WTC11 (cell line): ENCODE results near the gene MAPK11. TPM values are rescaled to one million over a fixed set of nuclear protein-coding genes. Genes with fewer than 3 reads are reported as not detected.
A peak's percentile ranks its signal among the peaks of the same experiment; 100 is the strongest.

ENCODE experiments used
- ATAC-seq: fragments of 200-7000 bp; cut with Tn5 transposase; 2 replicates; pipeline ENCODE4 v1.10.0; 2021; ENCODE audit warnings: mild to moderate bottlenecking, moderate library complexity
- CTCF ChIA-PET: fragments of 300-600 bp; sonication (Branson Sonifier 250); formaldehyde crosslinking; loops from one replicate; lab custom pipeline; 2021; ENCODE audit warnings: antibody characterized with exemption; lab: Charles Lee
- POLR2A ChIA-PET: fragments of 350-600 bp; sonication (Branson Sonifier 250); formaldehyde crosslinking; loops from one replicate; lab custom pipeline; 2021; ENCODE audit warnings: antibody characterized with exemption; lab: Charles Lee
- DNase-seq: peaks from one replicate; pipeline ENCODE4 v3.0.0; 2021; ENCODE audit warnings: low spot score
- H3K27ac Mint-ChIP-seq: 2 replicates; pipeline ENCODE4 v1.8.0; 2021; ENCODE audit warnings: mixed read lengths
- H3K27me3 Mint-ChIP-seq: 2 replicates; pipeline ENCODE4 v1.8.0; 2021; ENCODE audit warnings: low read depth, mild to moderate bottlenecking, moderate library complexity, mixed read lengths
- H3K36me3 Mint-ChIP-seq: 2 replicates; pipeline ENCODE4 v1.8.0; 2021; ENCODE audit warnings: mixed read lengths
- H3K4me1 Mint-ChIP-seq: 2 replicates; pipeline ENCODE4 v1.8.0; 2022; ENCODE audit warnings: mixed read lengths
- H3K4me3 Mint-ChIP-seq: 2 replicates; pipeline ENCODE4 v1.8.0; 2021; ENCODE audit warnings: mild to moderate bottlenecking, moderate library complexity, mixed read lengths
- H3K9me3 Mint-ChIP-seq: 2 replicates; pipeline ENCODE4 v1.8.0; 2021; ENCODE audit warnings: mixed read lengths
- GABPB1 ChIP-seq: sonication (generic); formaldehyde crosslinking; IDR thresholded peaks from 2 replicates; pipeline ENCODE4 v1.8.1; 2023; ENCODE audit warnings: mild to moderate bottlenecking, missing genetic modification reagents
- IRF2 ChIP-seq: sonication (generic); formaldehyde crosslinking; IDR thresholded peaks from 2 replicates; pipeline ENCODE4 v1.8.0; 2022; ENCODE audit warnings: low read depth, missing genetic modification reagents, borderline replicate concordance
- NFATC4 ChIP-seq: fragments of 250-450 bp; sonication (Bioruptor Pico); IDR thresholded peaks from 2 replicates; pipeline ENCODE4 v1.9.0; 2021; ENCODE audit warnings: mild to moderate bottlenecking
- NFE2L1 ChIP-seq: sonication (generic); formaldehyde crosslinking; IDR thresholded peaks from 2 replicates; pipeline ENCODE4 v1.8.1; 2023; ENCODE audit warnings: missing genetic modification reagents
- NR3C1 ChIP-seq: sonication (generic); formaldehyde crosslinking; conservative IDR thresholded peaks from 2 replicates; pipeline ENCODE4 v1.8.1; 2023; ENCODE audit warnings: low read depth, mild to moderate bottlenecking, missing genetic modification reagents
- OVOL2 ChIP-seq: fragments of 250-450 bp; sonication (Bioruptor Pico); IDR thresholded peaks from 2 replicates; pipeline ENCODE4 v1.9.0; 2021; ENCODE audit warnings: mild to moderate bottlenecking, borderline replicate concordance
- ZNF121 ChIP-seq: sonication (generic); formaldehyde crosslinking; IDR thresholded peaks from 2 replicates; pipeline ENCODE4 v1.8.0; 2023; ENCODE audit warnings: missing genetic modification reagents
- ZNF317 ChIP-seq: sonication (generic); formaldehyde crosslinking; IDR thresholded peaks from 2 replicates; pipeline ENCODE4 v1.8.1; 2023; ENCODE audit warnings: low read depth, mild to moderate bottlenecking, moderate library complexity, missing genetic modification reagents, borderline replicate concordance
- total RNA-seq: library from RNA; stranded (reverse); gene quantifications from 3 replicates; pipeline ENCODE4 v1.2.3, GENCODE V29; 2021
- TF ChIP-seq, protein P1 (sequence below): fragments of 200-600 bp; IDR thresholded peaks from 2 replicates; pipeline ENCODE4 v1.8.0; 2022; ENCODE audit warnings: antibody characterized with exemption

MAPK11 gene
- total RNA-seq, 1 experiment from 2014 or later, result 2.3 TPM

DNA sequence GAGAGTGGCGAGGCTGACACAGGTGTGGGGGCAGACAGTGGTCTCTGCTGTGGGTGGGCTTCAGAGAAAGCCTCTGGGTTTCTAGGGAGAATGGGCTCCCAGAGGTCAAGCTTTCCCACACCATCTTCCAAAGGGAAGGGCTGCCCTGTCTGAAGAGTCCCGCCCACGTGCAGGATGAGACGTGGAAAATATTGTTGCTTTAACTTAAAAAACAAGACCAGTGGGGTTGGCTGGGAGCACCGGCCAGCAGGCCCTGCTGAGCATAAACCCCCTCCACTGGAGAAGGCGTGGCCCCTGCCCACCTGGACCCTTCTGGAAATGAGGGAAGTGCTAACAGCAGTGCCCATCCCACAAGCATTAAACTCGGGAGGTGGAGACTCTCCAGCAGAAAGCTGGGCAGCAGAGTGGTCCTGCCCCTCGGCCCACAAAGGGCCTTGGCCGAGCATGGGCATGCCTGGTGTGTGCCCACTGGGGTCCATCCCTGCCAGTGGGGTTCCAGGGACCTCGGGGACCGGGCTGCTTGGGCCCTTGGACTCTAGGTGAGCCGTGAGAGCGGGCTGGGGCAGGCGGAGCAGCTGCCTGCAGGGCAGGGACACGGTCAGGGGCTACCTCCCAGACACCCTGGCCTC, 54.0 kb downstream of the MAPK11 start:
- Mint-ChIP-seq H3K9me3 (no peaks in the 10 kb centered on the region), H3K27me3 (no peaks in the 10 kb centered on the region), H3K27ac (no peak overlapping the region), H3K4me1 (peaks cover 5% of the 10 kb centered on the region; the same call in 1 of the 2 replicates), H3K36me3 (peaks cover 53% of the 10 kb centered on the region), H3K4me3 (no peak overlapping the region)
- POLR2A ChIA-PET, result no interaction called here
- CTCF ChIA-PET, result no interaction called here
- TF ChIP-seq IRF2 (CRISPR knock-in tag) (no peak), ZNF121 (no peak), ZNF317 (CRISPR knock-in tag) (0 out of 2 replicates have a peak, but pooled peaks have one; percentile 17)
- no peak for DNase-seq
- no peak for ATAC-seq

DNA sequence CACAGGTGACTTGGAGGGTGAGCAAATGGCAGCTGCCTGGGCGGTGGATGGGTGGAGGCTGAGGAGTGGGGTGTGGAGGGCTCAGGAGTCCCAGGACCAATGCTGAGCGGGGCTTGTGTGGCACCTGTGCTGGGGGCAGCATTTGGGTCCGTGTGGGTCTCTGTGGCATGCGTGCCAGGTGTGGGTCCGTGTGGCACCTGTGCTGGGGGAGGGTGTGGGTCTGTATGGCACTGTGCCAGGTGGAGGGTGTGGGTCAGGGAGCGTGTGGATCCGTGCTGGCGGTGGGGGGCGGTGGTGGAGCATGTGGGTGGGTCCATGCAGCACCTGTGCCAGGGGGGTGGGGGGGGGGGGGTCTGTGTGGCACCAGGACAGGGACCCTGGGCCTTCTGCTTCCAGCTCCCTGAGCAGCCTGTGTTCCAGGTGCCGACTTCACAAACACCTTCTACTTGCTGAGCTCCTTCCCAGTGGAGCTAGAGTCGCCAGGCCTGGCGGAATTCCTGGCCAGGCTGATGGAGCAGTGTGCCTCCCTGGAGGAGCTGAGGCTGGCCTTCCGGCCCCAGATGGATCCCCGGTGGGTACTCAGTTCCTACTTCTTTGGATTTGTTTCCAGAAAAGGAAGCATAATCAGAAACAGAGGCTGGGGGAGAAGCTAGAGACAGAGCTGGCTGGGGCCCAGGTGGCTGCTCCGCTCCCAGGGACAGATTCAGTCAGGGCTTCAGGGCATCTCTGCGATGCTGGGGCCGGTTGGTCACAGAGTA, 54.7 kb downstream of the MAPK11 start:
- Mint-ChIP-seq H3K4me3 (no peak overlapping the region), H3K36me3 (peaks cover 49% of the 10 kb centered on the region), H3K9me3 (no peaks in the 10 kb centered on the region), H3K27me3 (no peaks in the 10 kb centered on the region), H3K4me1 (peaks cover 5% of the 10 kb centered on the region; the same call in 1 of the 2 replicates), H3K27ac (peak overlapping the region; percentile 67; the same call in 1 of the 2 replicates)
- ChIA-PET POLR2A (no interaction called here), CTCF (no interaction called here)
- no peak for DNase-seq
- no peak for ATAC-seq
- TF ChIP-seq GABPB1 (CRISPR knock-in tag), result no peak
- TF ChIP-seq NR3C1 (CRISPR knock-in tag), result no peak
- no peak for TF ChIP-seq NFE2L1 (CRISPR knock-in tag)
- TF ChIP-seq, protein P1, sequence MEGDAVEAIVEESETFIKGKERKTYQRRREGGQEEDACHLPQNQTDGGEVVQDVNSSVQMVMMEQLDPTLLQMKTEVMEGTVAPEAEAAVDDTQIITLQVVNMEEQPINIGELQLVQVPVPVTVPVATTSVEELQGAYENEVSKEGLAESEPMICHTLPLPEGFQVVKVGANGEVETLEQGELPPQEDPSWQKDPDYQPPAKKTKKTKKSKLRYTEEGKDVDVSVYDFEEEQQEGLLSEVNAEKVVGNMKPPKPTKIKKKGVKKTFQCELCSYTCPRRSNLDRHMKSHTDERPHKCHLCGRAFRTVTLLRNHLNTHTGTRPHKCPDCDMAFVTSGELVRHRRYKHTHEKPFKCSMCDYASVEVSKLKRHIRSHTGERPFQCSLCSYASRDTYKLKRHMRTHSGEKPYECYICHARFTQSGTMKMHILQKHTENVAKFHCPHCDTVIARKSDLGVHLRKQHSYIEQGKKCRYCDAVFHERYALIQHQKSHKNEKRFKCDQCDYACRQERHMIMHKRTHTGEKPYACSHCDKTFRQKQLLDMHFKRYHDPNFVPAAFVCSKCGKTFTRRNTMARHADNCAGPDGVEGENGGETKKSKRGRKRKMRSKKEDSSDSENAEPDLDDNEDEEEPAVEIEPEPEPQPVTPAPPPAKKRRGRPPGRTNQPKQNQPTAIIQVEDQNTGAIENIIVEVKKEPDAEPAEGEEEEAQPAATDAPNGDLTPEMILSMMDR, result no peak
- no peak for TF ChIP-seq NFATC4 (CRISPR knock-in tag)
- no peak for TF ChIP-seq OVOL2 (CRISPR knock-in tag)

Other genes starting within 250 kb of the MAPK11 start
- gene TTLL8, start 212.1 kb downstream of the MAPK11 start, total RNA-seq, result 0.30 TPM in 1 of 3 replicates, not detected in the others
- gene MLC1, start 185.0 kb downstream of the MAPK11 start, total RNA-seq, result 0.13 to 0.16 TPM (median 0.16 TPM) in 3 replicates
- gene MOV10L1, start 180.4 kb downstream of the MAPK11 start, total RNA-seq, result not detected in 3 replicates
- gene PANX2, start 99.6 kb downstream of the MAPK11 start, total RNA-seq, result 10.2 to 10.7 TPM (median 10.3 TPM) in 3 replicates
- gene TRABD, start 84.5 kb downstream of the MAPK11 start, total RNA-seq, result 79.9 to 90.4 TPM (median 81.3 TPM) in 3 replicates
- 27.0 to 29.8 TPM (median 28.8 TPM) in 3 replicates for gene SELENOO, start 69.4 kb downstream of the MAPK11 start, total RNA-seq
- gene TUBGCP6, start 25.4 kb downstream of the MAPK11 start, total RNA-seq, result 36.3 to 45.4 TPM (median 40.8 TPM) in 3 replicates
- gene HDAC10, start 19.1 kb downstream of the MAPK11 start, total RNA-seq, result 31.9 to 40.9 TPM (median 38.2 TPM) in 3 replicates
- 26.9 to 31.0 TPM (median 28.8 TPM) in 3 replicates for gene MAPK12, start 8.7 kb downstream of the MAPK11 start, total RNA-seq
- 110 to 113 TPM (median 111 TPM) in 3 replicates for gene PLXNB2, start 37.3 kb upstream of the MAPK11 start, total RNA-seq
- gene DENND6B, start 56.6 kb upstream of the MAPK11 start, total RNA-seq, result 2.3 to 2.7 TPM (median 2.5 TPM) in 3 replicates
- gene PPP6R2, start 72.9 kb upstream of the MAPK11 start, total RNA-seq, result 41.5 to 47.8 TPM (median 46.7 TPM) in 3 replicates
- gene SBF1, start 204.7 kb upstream of the MAPK11 start, total RNA-seq, result 87.1 to 108 TPM (median 91.5 TPM) in 3 replicates
- gene ADM2, start 211.2 kb upstream of the MAPK11 start, total RNA-seq, result 6.3 to 10.9 TPM (median 7.6 TPM) in 3 replicates
- 0.33 to 0.57 TPM (median 0.41 TPM) in 3 replicates for gene MIOX, start 216.5 kb upstream of the MAPK11 start, total RNA-seq
- gene LMF2, start 237.3 kb upstream of the MAPK11 start, total RNA-seq, result 38.1 to 43.7 TPM (median 39.8 TPM) in 3 replicates
- gene NCAPH2, start 237.8 kb upstream of the MAPK11 start, total RNA-seq, result 69.8 to 78.4 TPM (median 70.3 TPM) in 3 replicates